GM23338 (cell line): ENCODE data around the gene UNC93A. TPM values are rescaled to one million over a fixed set of nuclear protein-coding genes. Genes with fewer than 3 reads are reported as not detected.
"Not testable (repeated sequence)": the region's sequence is repeated elsewhere in the genome, so short reads cannot be mapped to it uniquely, and the experiment has no call there.

Source experiments
- ATAC-seq: fragments of 200-7000 bp; cut with Tn5 transposase; 3 replicates; pipeline ENCODE4 v1.9.1; 2020
- DNase-seq: peaks from one replicate; pipeline ENCODE4 v3.0.0-alpha.2; 2015; ENCODE audit warnings: low spot score
- H2AFZ ChIP-seq: fragments of 200-600 bp; sonication (generic); 2 replicates; pipeline ENCODE4 v1.8.0; 2016; ENCODE audit warnings: antibody characterized with exemption, mild to moderate bottlenecking, moderate library complexity
- H3F3A ChIP-seq: fragments of 200-600 bp; sonication (generic); replicated peaks from 2 replicates; pipeline ENCODE4 v1.8.0; 2017; ENCODE audit warnings: antibody characterized with exemption, mixed run types, low read depth
- H3K27ac ChIP-seq: fragments of 200-600 bp; sonication (generic); 2 replicates; pipeline ENCODE4 v1.6.1; 2016; ENCODE audit warnings: low read depth
- H3K27me3 ChIP-seq: fragments of 200-600 bp; sonication (generic); 2 replicates; pipeline ENCODE4 v1.8.0; 2016; ENCODE audit warnings: mild to moderate bottlenecking, mixed run types, moderate library complexity; ENCODE audit not compliant: insufficient read depth
- H3K36me3 ChIP-seq: fragments of 200-600 bp; sonication (generic); 2 replicates; pipeline ENCODE4 v1.8.0; 2016; ENCODE audit warnings: mild to moderate bottlenecking; ENCODE audit not compliant: insufficient read depth
- H3K4me1 ChIP-seq: fragments of 200-600 bp; sonication (generic); 2 replicates; pipeline ENCODE4 v1.8.0; 2016; ENCODE audit warnings: mild to moderate bottlenecking, moderate library complexity; ENCODE audit not compliant: insufficient read depth
- H3K4me2 ChIP-seq: fragments of 200-600 bp; sonication (generic); 2 replicates; pipeline ENCODE4 v1.7.1; 2017; ENCODE audit warnings: mixed run types
- H3K4me3 ChIP-seq: fragments of 200-600 bp; sonication (generic); 2 replicates; pipeline ENCODE4 v1.6.1; 2016; ENCODE audit warnings: mixed run types
- H3K79me2 ChIP-seq: fragments of 200-600 bp; sonication (generic); replicated peaks from 2 replicates; pipeline ENCODE4 v1.8.0; 2017; ENCODE audit warnings: mild to moderate bottlenecking; ENCODE audit not compliant: insufficient read depth
- H3K9me2 ChIP-seq: fragments of 200-600 bp; sonication (generic); 2 replicates; pipeline ENCODE4 v1.8.0; 2017; ENCODE audit not compliant: insufficient read depth
- H4K20me1 ChIP-seq: fragments of 200-600 bp; sonication (generic); replicated peaks from 2 replicates; pipeline ENCODE4 v1.8.0; 2017; ENCODE audit warnings: mild to moderate bottlenecking; ENCODE audit not compliant: insufficient read depth
- H3K27ac Mint-ChIP-seq: 2 replicates; pipeline ENCODE4 v1.8.0; 2020; ENCODE audit warnings: inconsistent platforms, mild to moderate bottlenecking, moderate library complexity, mixed read lengths
- H3K27me3 Mint-ChIP-seq: 3 replicates; pipeline ENCODE4 v1.8.0; 2022; ENCODE audit warnings: low read depth, mild to moderate bottlenecking, moderate library complexity, mixed read lengths, inconsistent platforms; ENCODE audit not compliant: insufficient read depth, poor library complexity
- H3K36me3 Mint-ChIP-seq: 3 replicates; pipeline ENCODE4 v1.8.0; 2021; ENCODE audit warnings: low read depth, mild to moderate bottlenecking, inconsistent platforms, moderate library complexity, mixed read lengths
- H3K4me1 Mint-ChIP-seq: 3 replicates; pipeline ENCODE4 v1.8.0; 2020; ENCODE audit warnings: mild to moderate bottlenecking, inconsistent platforms, mixed read lengths
- H3K4me3 Mint-ChIP-seq: 3 replicates; pipeline ENCODE4 v1.8.0; 2021; ENCODE audit warnings: moderate library complexity, mild to moderate bottlenecking, inconsistent platforms, mixed read lengths
- H3K9me3 Mint-ChIP-seq: 3 replicates; pipeline ENCODE4 v1.8.0; 2020; ENCODE audit warnings: moderate library complexity, mild to moderate bottlenecking, inconsistent platforms, mixed read lengths
- CTCF ChIP-seq, 2 experiments: fragments of 200-600 bp in 1 of 2; sonication (generic) in 1 of 2; conservative IDR thresholded peaks; 2 replicates each; pipeline versions ENCODE4 v1.5.1 to v1.6.1; 2016 to 2017; ENCODE audit warnings: antibody characterized with exemption in 2 of 2, low read depth in 2 of 2, mild to moderate bottlenecking in 2 of 2, moderate library complexity in 1 of 2
- ETS1 ChIP-seq: IDR thresholded peaks from 2 replicates; pipeline ENCODE4 v1.6.1; 2016; ENCODE audit warnings: antibody characterized with exemption
- EZH2 ChIP-seq: fragments of 200-600 bp; sonication (generic); IDR thresholded peaks from one replicate; pipeline ENCODE4 v1.8.0; 2017; ENCODE audit warnings: antibody characterized with exemption, mild to moderate bottlenecking, low read depth; ENCODE audit not compliant: unreplicated experiment
- EZH2phosphoT487 ChIP-seq: fragments of 200-600 bp; sonication (generic); IDR thresholded peaks from one replicate; pipeline ENCODE4 v1.8.1; 2018; ENCODE audit warnings: antibody characterized with exemption; ENCODE audit not compliant: unreplicated experiment
- JUNB ChIP-seq: IDR thresholded peaks from one replicate; pipeline ENCODE4 v1.6.1; 2016; ENCODE audit warnings: antibody characterized with exemption; ENCODE audit not compliant: unreplicated experiment
- NANOG ChIP-seq: IDR thresholded peaks from 2 replicates; pipeline ENCODE4 v1.6.1; 2016; ENCODE audit warnings: antibody characterized with exemption, borderline replicate concordance
- POLR2AphosphoS5 ChIP-seq: IDR thresholded peaks from 2 replicates; pipeline ENCODE4 v1.6.1; 2016; ENCODE audit warnings: antibody characterized with exemption, low read depth
- STAT1 ChIP-seq: IDR thresholded peaks from one replicate; pipeline ENCODE4 v1.6.1; 2016; ENCODE audit warnings: antibody characterized with exemption; ENCODE audit not compliant: unreplicated experiment
- ZNF114 ChIP-seq: fragments of 250-450 bp; sonication (Bioruptor Pico); IDR thresholded peaks from 2 replicates; pipeline ENCODE4 v1.5.0; 2020; ENCODE audit warnings: mild to moderate bottlenecking, moderate library complexity
- ZNF331 ChIP-seq: fragments of 250-450 bp; sonication (Bioruptor Pico); IDR thresholded peaks from 2 replicates; pipeline ENCODE4 v1.5.0; 2020; ENCODE audit warnings: low read depth, mild to moderate bottlenecking, moderate library complexity
- polyA plus RNA-seq: library from polyadenylated mRNA; unstranded; fragments of >200 nt; fragmentation: Nextera tagmentation; extraction: Ambion mirVana; gene quantifications from 2 replicates; pipeline ENCODE4 v1.2.1, GENCODE V29; 2016
- total RNA-seq: library from RNA; depleted of rRNA; stranded (reverse); fragments of >200 nt; shearing (Covaris generic); gene quantifications from 2 replicates; pipeline ENCODE4 v1.2.3, GENCODE V29; 2014

UNC93A gene
- total and polyA plus RNA-seq, 2 experiments from 2014 or later = 0.18 to 0.28 TPM

- TF ChIP-seq ETS1 (no peak), JUNB (no peak), POLR2AphosphoS5 (no peak)
Observed at GRCh38 chr6:167308207-167308606, 17.1 kb downstream of the UNC93A start (continued).

GRCh38 chr6:167309355-167310192 is 18.5 kb downstream of the UNC93A start:
- H3K4me3 Mint-ChIP-seq, DNase-seq, H3K27me3 ChIP-seq, H3K36me3 Mint-ChIP-seq, H3K27ac Mint-ChIP-seq, H3K4me3 ChIP-seq, H3K4me2 ChIP-seq, H3K36me3 ChIP-seq, H3K9me2 ChIP-seq, H3K79me2 ChIP-seq, H2AFZ ChIP-seq, H4K20me1 ChIP-seq, H3K9me3 Mint-ChIP-seq, H3F3A ChIP-seq, ATAC-seq, H3K27ac ChIP-seq: not testable (repeated sequence)
- Mint-ChIP-seq H3K4me1 (peaks cover 41% of the 10 kb centered on the region), H3K27me3 (peaks cover 22% of the 10 kb centered on the region)
- peaks cover 20% of the 10 kb centered on the region for H3K4me1 ChIP-seq

- Mint-ChIP-seq H3K4me1 (peaks cover 37% of the 10 kb centered on the region), H3K36me3 (peaks cover 4% of the 10 kb centered on the region; the same call in 2 of the 3 replicates), H3K27me3 (peaks cover 16% of the 10 kb centered on the region), H3K27ac (no peak overlapping the region), H3K9me3 (peaks cover 5% of the 10 kb centered on the region; the same call in 1 of the 3 replicates), H3K4me3 (no peak overlapping the region)
- Histone ChIP-seq H3K27ac (no peak overlapping the region), H3K9me2 (0 out of 2 replicates have a peak, but pooled peaks cover 7% of the 10 kb centered on the region), H3K4me3 (no peak overlapping the region), H2AFZ (no peak overlapping the region), H3K79me2 (no peaks in the 10 kb centered on the region), H3K4me2 (no peak overlapping the region), H3F3A (peaks cover 10% of the 10 kb centered on the region; the same call in 1 of the 2 replicates), H4K20me1 (no peaks in the 10 kb centered on the region), H3K27me3 (no peaks in the 10 kb centered on the region), H3K4me1 (peaks cover 17% of the 10 kb centered on the region), H3K36me3 (no peaks in the 10 kb centered on the region)
- ATAC-seq = no peak
- no peak for DNase-seq
- TF ChIP-seq EZH2 = no peak
- TF ChIP-seq NANOG = no peak
- no peak for TF ChIP-seq POLR2AphosphoS5
- TF ChIP-seq STAT1 = no peak
- TF ChIP-seq JUNB = no peak
- TF ChIP-seq CTCF (conservative IDR thresholded peaks at IDR 0.05; ENCODE audit: low read depth in 2 of 2) = no peak
- TF ChIP-seq ETS1 = no peak
- no peak for TF ChIP-seq ZNF331 (CRISPR knock-in tag)
- no peak for TF ChIP-seq ZNF114 (CRISPR knock-in tag)
- TF ChIP-seq EZH2phosphoT487 = no peak
Observed at GRCh38 chr6:167311286-167311685, 20.2 kb downstream of the UNC93A start.

- H3K79me2 ChIP-seq, H2AFZ ChIP-seq, H3K27ac Mint-ChIP-seq, H3K36me3 ChIP-seq, H3K4me3 Mint-ChIP-seq, ATAC-seq, H3K27ac ChIP-seq, H4K20me1 ChIP-seq, H3F3A ChIP-seq, H3K27me3 ChIP-seq, H3K36me3 Mint-ChIP-seq, H3K4me3 ChIP-seq, H3K4me2 ChIP-seq, H3K9me2 ChIP-seq, H3K9me3 Mint-ChIP-seq, DNase-seq: not testable (repeated sequence)
- H3K4me1 Mint-ChIP-seq = peaks cover 38% of the 10 kb centered on the region
- peaks cover 19% of the 10 kb centered on the region for H3K4me1 ChIP-seq
- peaks cover 16% of the 10 kb centered on the region for H3K27me3 Mint-ChIP-seq
Observed at GRCh38 chr6:167311691-167312090, 20.6 kb downstream of the UNC93A start.
